HepG2 (cell line): ENCODE results near the gene HPCAL1. TPM values are rescaled to one million over a fixed set of nuclear protein-coding genes. Genes with fewer than 3 reads are reported as not detected.

ENCODE experiments used
- AKAP8 ChIP-seq: sonication (generic); formaldehyde crosslinking; IDR thresholded peaks from 2 replicates; pipeline ENCODE4 v1.5.1; 2020; ENCODE audit warnings: mild to moderate bottlenecking, missing genetic modification reagents
- ARNT2 ChIP-seq: sonication (generic); formaldehyde crosslinking; IDR thresholded peaks from 2 replicates; pipeline ENCODE4 v1.8.0; 2022; ENCODE audit warnings: mild to moderate bottlenecking, low read depth, missing genetic modification reagents, moderate library complexity
- CHD4 ChIP-seq: fragments of 200-600 bp; sonication (generic); IDR thresholded peaks from 2 replicates; pipeline ENCODE4 v1.7.0; 2017; ENCODE audit warnings: mild to moderate bottlenecking, low read length, borderline replicate concordance
- DMAP1 ChIP-seq: IDR thresholded peaks from 2 replicates; pipeline ENCODE4 v1.6.1; 2016
- EP300 ChIP-seq, 3 experiments: sonication (generic) in 1 of 3; formaldehyde crosslinking in 1 of 3; IDR thresholded peaks; 2 replicates each; pipeline versions ENCODE4 v1.5.1 to v1.6.1; 2011 to 2020; ENCODE audit warnings: low read depth in 2 of 3, low read length in 2 of 3, borderline replicate concordance in 1 of 3, improper control_type of control experiment in 1 of 3, mild to moderate bottlenecking in 1 of 3, missing genetic modification reagents in 1 of 3, moderate library complexity in 1 of 3
- IRX3 ChIP-seq: sonication (generic); formaldehyde crosslinking; IDR thresholded peaks from 2 replicates; pipeline ENCODE4 v1.8.1; 2023; ENCODE audit warnings: mild to moderate bottlenecking, low read depth, missing genetic modification reagents, borderline replicate concordance
- KDM3A ChIP-seq: IDR thresholded peaks from 2 replicates; pipeline ENCODE4 v1.6.1; 2018; ENCODE audit warnings: low read depth, missing compliant biosample characterization
- MIER3 ChIP-seq: IDR thresholded peaks from 2 replicates; pipeline ENCODE4 v1.6.1; 2016; ENCODE audit warnings: missing compliant biosample characterization, borderline replicate concordance
- PHB2 ChIP-seq: fragments of 450-650 bp; IDR thresholded peaks from 2 replicates; pipeline ENCODE4 v1.6.1; 2018; ENCODE audit not compliant: partially characterized antibody
- RXRB ChIP-seq: IDR thresholded peaks from 2 replicates; pipeline ENCODE4 v1.6.1; 2016; ENCODE audit warnings: borderline replicate concordance, missing genetic modification reagents, missing compliant biosample characterization
- SMARCE1 ChIP-seq: fragments of 450-650 bp; IDR thresholded peaks from 2 replicates; pipeline ENCODE4 v1.6.1; 2017; ENCODE audit warnings: borderline replicate concordance
- YEATS4 ChIP-seq: sonication (generic); formaldehyde crosslinking; IDR thresholded peaks from 2 replicates; pipeline ENCODE4 v1.4.0; 2020; ENCODE audit warnings: missing genetic modification reagents, borderline replicate concordance
- ZFP36L2 ChIP-seq: sonication (generic); formaldehyde crosslinking; IDR thresholded peaks from 2 replicates; pipeline ENCODE4 v1.4.0; 2020; ENCODE audit warnings: missing genetic modification reagents
- ZFP90 ChIP-seq: sonication (generic); formaldehyde crosslinking; IDR thresholded peaks from 2 replicates; pipeline ENCODE4 v1.8.0; 2022; ENCODE audit warnings: missing genetic modification reagents, mild to moderate bottlenecking, inconsistent platforms, borderline replicate concordance
- ZFYVE20 ChIP-seq: sonication (generic); formaldehyde crosslinking; IDR thresholded peaks from 2 replicates; pipeline ENCODE4 v1.8.0; 2023; ENCODE audit warnings: low read depth, mild to moderate bottlenecking, moderate library complexity, missing genetic modification reagents, borderline replicate concordance
- ZNF547 ChIP-seq: sonication (generic); formaldehyde crosslinking; IDR thresholded peaks from 2 replicates; pipeline ENCODE4 v1.5.1; 2020; ENCODE audit warnings: mild to moderate bottlenecking, missing genetic modification reagents
- ZNF570 ChIP-seq: sonication (generic); formaldehyde crosslinking; IDR thresholded peaks from 2 replicates; pipeline ENCODE4 v1.4.0; 2020; ENCODE audit warnings: mild to moderate bottlenecking, missing genetic modification reagents, borderline replicate concordance
- ZNF782 ChIP-seq: sonication (generic); formaldehyde crosslinking; IDR thresholded peaks from 2 replicates; pipeline ENCODE4 v1.4.0; 2020; ENCODE audit warnings: missing genetic modification reagents, mild to moderate bottlenecking, borderline replicate concordance
- ZNF891 ChIP-seq: sonication (generic); formaldehyde crosslinking; IDR thresholded peaks from 2 replicates; pipeline ENCODE4 v1.5.0; 2020; ENCODE audit warnings: mild to moderate bottlenecking, missing genetic modification reagents
- polyA plus RNA-seq, 8 experiments: library from polyadenylated mRNA; depleted of rRNA in 3 of 8; stranded (reverse) in 7 of 8; unstranded in 1 of 8; fragments of >200 nt; fragmentation: Illumina TruSeq in 4 of 8; extraction: Trizol in 4 of 8; gene quantifications; 2 replicates each; pipeline versions ENCODE4 v1.2.1 to v1.2.3, GENCODE V29; 2011 to 2016; ENCODE audit warnings: low read depth in 4 of 8, missing spikeins in 1 of 8, mixed read lengths in 1 of 8; ENCODE audit not compliant: insufficient read depth in 1 of 8
- total RNA-seq, 5 experiments: library from RNA; depleted of rRNA; stranded (reverse); fragments of >200 nt; fragmentation: Illumina TruSeq; extraction: Trizol; gene quantifications; 2 replicates each; pipeline ENCODE4 v1.2.3, GENCODE V29; 2016; ENCODE audit warnings: low read depth in 1 of 5
- TF ChIP-seq, protein P1 (sequence below): sonication (generic); formaldehyde crosslinking; IDR thresholded peaks from 2 replicates; pipeline ENCODE4 v1.4.0; 2020; ENCODE audit warnings: missing genetic modification reagents
- TF ChIP-seq, protein P2 (sequence below): sonication (generic); formaldehyde crosslinking; IDR thresholded peaks from 2 replicates; pipeline ENCODE4 v1.5.0; 2020; ENCODE audit warnings: mild to moderate bottlenecking, missing genetic modification reagents

Gene HPCAL1
- total and polyA plus RNA-seq, 2 of the 13 experiments (the other 11 are each of a cell fraction or from before 2014, with no cell fraction given), result 29.5 to 29.9 TPM

DNA sequence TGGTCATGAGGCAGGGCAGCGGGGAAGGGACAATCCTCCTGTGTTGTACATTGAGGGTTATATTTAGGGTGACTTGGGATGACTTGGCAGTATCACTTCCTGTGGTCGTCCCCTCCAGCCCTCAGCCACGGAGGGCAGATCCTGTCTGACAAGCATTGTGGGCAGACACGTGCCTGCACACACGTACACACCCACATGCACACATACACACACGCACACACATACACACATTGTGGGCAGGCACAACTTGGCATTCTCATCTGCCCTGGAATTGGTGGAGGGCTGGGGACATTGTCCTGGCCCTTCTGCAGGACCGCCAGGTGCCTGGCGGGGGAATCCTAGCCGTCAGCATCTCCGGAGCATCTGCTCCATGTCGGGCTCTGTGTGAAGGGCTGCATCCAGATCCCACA lies 97.9 kb downstream of the HPCAL1 start (continued):
- TF ChIP-seq, protein P1, sequence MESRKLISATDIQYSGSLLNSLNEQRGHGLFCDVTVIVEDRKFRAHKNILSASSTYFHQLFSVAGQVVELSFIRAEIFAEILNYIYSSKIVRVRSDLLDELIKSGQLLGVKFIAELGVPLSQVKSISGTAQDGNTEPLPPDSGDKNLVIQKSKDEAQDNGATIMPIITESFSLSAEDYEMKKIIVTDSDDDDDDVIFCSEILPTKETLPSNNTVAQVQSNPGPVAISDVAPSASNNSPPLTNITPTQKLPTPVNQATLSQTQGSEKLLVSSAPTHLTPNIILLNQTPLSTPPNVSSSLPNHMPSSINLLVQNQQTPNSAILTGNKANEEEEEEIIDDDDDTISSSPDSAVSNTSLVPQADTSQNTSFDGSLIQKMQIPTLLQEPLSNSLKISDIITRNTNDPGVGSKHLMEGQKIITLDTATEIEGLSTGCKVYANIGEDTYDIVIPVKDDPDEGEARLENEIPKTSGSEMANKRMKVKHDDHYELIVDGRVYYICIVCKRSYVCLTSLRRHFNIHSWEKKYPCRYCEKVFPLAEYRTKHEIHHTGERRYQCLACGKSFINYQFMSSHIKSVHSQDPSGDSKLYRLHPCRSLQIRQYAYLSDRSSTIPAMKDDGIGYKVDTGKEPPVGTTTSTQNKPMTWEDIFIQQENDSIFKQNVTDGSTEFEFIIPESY (CRISPR knock-in tag), result peak; percentile 84
- TF ChIP-seq CHD4 (0 out of 2 replicates have a peak, but pooled peaks have one; percentile 3), MIER3 (CRISPR knock-in tag) (no peak), SMARCE1 (no peak), AKAP8 (no peak), ZNF782 (CRISPR knock-in tag) (no peak), DMAP1 (CRISPR knock-in tag) (no peak), EP300 (IDR thresholded peaks at IDR 0.05; ENCODE audit: low read depth in 2 of 2, low read length in 2 of 2) (no peak), EP300 (CRISPR knock-in tag; IDR thresholded peaks at IDR 0.05; ENCODE audit: borderline replicate concordance) (no peak), PHB2 (no peak), ZFP36L2 (CRISPR knock-in tag) (no peak), KDM3A (CRISPR knock-in tag) (no peak), ARNT2 (CRISPR knock-in tag) (no peak), IRX3 (CRISPR knock-in tag) (no peak), RXRB (CRISPR knock-in tag) (no peak), ZNF570 (CRISPR knock-in tag) (no peak), ZFYVE20 (CRISPR knock-in tag) (no peak), YEATS4 (CRISPR knock-in tag) (no peak), ZFP90 (CRISPR knock-in tag) (0 out of 2 replicates have a peak, but pooled peaks have one; percentile 38), ZNF547 (CRISPR knock-in tag) (no peak), ZNF891 (0 out of 2 replicates have a peak, but pooled peaks have one; percentile 40)
- TF ChIP-seq, protein P2, sequence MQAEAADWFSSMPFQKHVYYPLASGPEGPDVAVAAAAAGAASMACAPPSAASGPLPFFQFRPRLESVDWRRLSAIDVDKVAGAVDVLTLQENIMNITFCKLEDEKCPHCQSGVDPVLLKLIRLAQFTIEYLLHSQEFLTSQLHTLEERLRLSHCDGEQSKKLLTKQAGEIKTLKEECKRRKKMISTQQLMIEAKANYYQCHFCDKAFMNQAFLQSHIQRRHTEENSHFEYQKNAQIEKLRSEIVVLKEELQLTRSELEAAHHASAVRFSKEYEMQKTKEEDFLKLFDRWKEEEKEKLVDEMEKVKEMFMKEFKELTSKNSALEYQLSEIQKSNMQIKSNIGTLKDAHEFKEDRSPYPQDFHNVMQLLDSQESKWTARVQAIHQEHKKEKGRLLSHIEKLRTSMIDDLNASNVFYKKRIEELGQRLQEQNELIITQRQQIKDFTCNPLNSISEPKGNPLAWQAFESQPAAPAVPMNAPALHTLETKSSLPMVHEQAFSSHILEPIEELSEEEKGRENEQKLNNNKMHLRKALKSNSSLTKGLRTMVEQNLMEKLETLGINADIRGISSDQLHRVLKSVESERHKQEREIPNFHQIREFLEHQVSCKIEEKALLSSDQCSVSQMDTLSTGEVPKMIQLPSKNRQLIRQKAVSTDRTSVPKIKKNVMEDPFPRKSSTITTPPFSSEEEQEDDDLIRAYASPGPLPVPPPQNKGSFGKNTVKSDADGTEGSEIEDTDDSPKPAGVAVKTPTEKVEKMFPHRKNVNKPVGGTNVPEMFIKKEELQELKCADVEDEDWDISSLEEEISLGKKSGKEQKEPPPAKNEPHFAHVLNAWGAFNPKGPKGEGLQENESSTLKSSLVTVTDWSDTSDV (CRISPR knock-in tag), result 0 out of 2 replicates have a peak, but pooled peaks have one; percentile 33
